HG03159 (cell line): ENCODE results near the gene CEP70.

Source experiments
- ATAC-seq: cut with Tn5 transposase; IDR thresholded peaks from one replicate; pipeline ENCODE4 v1.9.1; 2021; ENCODE audit warnings: mild to moderate bottlenecking, moderate library complexity; ENCODE audit not compliant: unreplicated experiment

CEP70 gene

DNA sequence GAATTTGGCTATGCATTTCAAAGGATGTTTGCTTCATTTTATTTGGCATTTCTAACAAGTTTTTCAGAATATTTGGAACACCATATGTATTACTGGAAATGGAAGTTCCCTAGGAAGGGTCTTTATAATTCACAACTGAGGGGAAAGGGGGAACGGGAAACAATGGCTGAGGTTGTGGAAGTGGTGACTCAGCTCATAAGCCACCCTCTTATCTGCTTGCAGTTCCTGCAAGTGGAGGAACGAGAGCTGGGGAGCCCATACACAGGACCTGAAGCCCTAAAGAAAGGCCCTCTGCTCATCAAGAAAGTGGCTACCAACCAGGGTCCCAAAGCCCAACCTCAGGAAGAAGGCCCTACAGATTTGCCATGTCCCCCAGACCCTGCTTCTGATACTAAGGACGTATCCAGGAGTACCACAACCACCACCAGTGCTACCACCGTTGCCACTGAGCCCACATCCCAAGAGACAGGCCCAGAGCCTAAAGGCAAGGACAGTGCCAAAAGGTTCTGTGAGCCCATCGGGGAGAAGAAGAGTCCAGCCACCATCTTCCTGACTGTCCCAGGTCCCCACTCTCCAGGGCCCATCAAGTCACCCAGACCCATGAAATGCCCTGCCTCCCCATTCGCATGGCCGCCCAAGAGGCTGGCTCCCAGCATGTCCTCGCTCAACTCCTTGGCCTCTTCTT is 121.8 kb downstream of the CEP70 start:
- ATAC-seq, result no peak

DNA sequence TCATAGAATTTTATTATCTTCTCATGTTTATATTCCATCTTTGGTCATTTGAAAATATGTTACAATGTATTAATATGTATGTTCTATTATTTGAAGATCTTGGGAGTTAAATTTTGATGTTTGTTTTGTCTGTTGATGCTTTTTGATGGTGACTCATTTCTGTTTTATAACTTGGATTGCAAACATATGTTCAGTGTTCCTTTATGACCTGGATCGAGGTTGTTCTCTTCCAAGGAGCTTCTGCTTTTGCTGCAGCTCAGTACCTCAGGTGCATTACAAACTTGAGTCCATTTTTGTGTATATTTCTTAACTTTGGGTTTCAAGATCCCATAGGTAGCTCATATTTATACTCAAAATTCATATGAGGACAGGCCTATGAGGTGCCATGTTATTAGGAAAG is 122.6 kb downstream of the CEP70 start:
- no peak for ATAC-seq

DNA sequence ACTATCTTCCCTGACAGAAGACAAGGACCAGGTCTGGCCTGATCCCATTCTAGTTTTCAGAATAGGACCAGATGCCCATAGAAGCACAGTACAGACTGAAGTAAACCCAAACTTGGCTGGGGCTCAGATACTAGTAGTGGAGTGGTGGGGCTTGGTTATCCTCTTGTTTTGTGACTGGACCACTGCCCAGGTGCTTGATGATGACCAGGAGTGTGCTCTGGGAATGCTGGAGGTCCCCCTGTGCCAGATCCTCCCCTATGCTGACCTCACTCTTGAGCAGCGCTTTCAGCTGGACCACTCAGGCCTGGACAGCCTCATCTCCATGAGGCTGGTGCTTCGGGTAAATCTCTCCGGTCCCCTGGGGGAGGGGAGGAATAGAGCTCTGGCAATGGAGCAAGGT is 123.4 kb downstream of the CEP70 start:
- no peak for ATAC-seq

- no peak for ATAC-seq
Measured at GRCh38 chr3:138469874-138470273, 124.2 kb downstream of the CEP70 start.

- no peak for ATAC-seq
Measured at GRCh38 chr3:138468886-138469285, 125.2 kb downstream of the CEP70 start.

- ATAC-seq, result no peak
Measured at GRCh38 chr3:138468451-138468850, 125.6 kb downstream of the CEP70 start.

GRCh38 chr3:138467931-138468330 is 126.1 kb downstream of the CEP70 start:
- no peak for ATAC-seq

DNA sequence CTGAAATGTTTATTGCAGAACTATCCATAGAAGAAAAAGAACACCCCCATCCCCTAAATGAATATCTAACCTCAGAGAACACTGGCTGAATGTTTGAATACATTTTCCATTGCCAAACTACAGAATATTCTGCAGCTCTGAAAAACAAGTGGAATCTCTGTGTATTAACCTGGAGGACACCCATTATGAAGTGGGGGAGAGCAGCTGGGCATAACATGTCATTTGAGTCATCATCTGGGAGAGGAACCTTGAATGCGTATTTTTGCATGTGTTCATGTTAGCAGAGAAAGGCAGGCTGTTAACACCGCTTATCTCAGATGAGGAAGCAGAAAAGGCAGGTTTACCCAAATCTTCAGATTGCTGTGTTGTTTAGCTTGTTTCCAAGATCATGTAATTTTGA is 128.1 kb downstream of the CEP70 start:
- no peak for ATAC-seq

GRCh38 chr3:138465451-138465850 is 128.6 kb downstream of the CEP70 start:
- ATAC-seq, result no peak

DNA sequence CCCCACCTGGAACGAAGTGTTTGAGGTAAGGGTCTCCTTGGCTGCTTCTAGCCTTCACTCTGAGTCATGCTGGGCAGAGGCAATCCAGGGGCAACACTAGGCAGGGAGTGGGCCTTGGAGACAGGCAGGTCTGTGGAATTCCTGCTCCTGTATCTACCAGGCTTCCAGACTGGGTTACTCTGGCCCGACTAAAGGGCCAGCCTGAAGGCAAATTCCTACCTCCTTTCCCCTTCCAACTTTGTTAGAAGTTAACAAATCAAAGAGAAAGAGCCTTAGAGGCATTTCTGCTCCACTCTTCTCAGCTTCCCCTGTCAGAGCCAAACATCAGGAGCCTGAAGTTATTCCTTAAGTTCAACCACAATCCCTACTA is 129.6 kb downstream of the CEP70 start:
- no peak for ATAC-seq

DNA sequence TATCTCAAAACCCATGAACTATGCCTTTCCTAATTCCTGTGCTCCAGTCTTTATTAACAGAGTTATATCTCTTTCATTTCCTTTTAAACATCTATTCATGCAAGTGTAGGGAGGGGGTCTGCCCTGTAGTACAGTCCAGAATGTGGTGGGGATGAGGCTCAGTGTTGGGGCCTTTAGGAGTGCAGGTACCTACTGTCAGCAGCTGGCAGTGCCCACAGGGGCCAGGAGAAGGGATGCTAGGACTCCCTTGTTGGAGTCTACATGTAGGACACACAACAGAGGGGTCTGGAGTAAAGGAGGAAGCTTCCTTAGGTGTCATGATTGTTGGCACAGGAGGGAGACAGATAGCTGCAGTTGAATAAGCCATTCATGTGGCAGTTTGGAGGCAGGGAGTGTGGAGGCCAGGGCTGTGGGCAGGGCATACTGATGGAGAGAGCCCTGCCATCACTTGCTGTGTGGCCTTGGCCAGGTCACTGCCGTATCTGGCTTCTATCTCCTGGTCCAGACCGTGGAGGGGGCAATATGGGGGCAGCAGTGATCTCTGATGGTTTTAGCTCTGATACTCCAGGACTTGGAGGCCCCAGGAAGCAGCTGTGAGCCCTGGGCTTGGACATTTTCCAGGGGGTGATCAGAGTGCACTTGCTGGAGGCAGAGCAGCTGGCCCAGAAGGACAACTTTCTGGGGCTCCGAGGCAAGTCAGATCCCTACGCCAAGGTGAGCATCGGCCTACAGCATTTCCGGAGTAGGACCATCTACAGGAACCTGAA is 130.2 kb downstream of the CEP70 start:
- ATAC-seq, result no peak

DNA sequence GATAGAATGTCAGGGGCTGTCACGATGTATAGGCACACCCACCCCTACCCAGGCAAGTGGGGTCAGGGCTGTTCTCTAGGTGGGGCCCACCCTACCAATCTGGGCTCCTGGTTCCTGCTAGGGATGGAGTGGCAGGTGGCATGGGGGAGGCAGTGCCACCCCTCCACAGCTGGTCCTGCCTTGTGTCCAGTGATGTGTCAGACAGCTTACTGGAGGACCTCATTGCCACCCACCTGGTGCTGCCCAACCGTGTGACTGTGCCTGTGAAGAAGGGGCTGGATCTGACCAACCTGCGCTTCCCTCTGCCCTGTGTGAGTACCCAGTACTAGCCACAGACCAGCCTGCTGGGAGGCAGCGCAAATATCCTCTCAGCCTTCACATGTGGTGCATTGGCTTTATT is 132.2 kb downstream of the CEP70 start:
- ATAC-seq, result no peak

DNA sequence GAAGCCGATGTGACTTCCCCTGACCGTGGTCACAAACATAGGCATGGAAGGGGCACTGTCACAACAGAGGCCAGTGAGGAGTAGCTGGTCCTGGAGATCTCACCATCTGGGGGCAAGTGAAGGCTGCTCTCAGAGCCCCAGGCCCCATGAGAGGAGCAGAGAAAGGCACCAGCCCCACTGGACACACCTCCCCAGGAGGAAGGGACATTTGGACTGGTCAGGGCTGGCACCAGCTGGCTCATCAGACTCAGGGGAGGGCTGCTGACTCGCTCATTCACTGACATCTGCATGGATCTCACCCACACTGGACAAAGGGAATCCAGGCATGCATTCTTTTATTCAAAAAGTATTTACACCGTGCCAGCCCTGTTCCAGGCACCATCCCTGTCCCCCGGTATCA is 132.8 kb downstream of the CEP70 start:
- no peak for ATAC-seq

DNA sequence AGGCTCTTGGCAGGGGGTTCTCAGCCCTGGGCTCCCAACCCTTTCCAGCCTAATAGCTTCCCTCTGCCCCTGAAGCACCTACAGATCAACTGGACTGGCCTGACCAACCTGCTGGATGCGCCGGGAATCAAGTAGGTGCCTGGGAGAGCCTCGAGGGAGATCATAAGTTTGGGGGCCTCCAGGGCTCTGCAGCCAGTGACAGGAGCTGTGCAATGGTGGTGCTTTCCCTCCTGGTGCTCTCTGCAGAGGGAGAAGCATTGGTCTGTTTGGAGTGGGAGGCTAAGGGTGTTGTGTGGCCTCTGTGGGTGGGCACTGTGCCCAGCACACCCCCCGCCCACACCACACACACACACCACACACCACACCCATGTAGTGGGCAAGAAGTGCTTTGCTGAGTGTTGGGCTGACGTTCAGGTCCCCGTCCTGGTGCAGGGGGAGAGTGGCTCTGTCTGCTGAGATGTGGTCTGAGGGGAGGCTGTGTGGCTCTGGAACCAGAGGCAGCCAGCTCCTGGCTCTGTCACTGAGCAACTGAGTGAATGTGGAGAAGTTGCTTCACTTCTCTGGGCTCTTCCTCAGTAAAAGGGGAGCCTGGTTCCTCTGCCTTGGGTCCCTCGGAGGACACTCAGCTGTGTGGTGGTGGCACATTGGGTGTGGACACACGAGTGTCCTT is 133.4 kb downstream of the CEP70 start:
- ATAC-seq, result no peak

GRCh38 chr3:138459619-138460535 is 134.2 kb downstream of the CEP70 start:
- ATAC-seq, result no peak

GRCh38 chr3:138458774-138459499 is 135.1 kb downstream of the CEP70 start:
- ATAC-seq, result no peak

DNA sequence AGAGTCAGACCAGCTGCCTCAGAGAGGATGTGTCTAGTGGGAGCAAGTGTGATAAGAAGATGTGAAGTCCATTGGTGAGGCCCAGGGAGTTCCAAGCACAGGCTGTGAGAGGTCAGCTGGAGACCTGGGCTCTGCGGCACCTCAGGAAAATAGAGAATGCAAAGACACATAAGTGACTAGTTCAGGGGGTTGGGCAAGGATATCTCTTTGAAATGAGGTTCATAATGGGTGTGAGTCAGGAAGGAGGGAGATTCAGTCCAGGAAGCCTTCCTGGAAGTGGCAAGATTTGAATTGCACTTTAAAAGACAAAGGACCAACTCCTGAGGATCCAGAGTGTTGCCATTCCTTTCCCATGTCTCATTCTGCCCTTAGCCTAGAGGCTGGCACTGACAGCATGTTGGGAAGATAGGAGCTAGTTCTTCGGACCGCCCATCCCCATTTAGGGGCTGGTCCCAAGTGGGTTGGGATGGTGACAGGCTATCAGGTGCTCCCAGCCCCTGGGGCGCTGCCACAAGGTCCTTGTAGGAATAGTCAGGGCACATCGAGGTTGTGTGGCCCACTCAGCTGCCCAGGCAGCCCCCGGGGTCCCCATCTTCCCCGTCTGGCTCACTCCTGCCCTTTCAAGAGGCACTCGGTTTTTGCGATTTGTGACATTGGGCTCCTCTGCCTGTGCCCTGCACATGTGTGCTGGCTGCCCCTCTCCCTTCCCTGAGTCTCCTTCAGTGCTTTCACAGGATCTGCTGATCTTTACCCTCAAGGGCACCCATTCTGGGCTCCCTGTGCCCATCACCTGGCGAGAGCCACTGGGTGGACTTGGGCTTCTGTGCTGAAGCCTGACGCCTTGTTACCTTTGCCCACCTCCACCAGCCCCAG is 136.0 kb downstream of the CEP70 start:
- no peak for ATAC-seq

DNA sequence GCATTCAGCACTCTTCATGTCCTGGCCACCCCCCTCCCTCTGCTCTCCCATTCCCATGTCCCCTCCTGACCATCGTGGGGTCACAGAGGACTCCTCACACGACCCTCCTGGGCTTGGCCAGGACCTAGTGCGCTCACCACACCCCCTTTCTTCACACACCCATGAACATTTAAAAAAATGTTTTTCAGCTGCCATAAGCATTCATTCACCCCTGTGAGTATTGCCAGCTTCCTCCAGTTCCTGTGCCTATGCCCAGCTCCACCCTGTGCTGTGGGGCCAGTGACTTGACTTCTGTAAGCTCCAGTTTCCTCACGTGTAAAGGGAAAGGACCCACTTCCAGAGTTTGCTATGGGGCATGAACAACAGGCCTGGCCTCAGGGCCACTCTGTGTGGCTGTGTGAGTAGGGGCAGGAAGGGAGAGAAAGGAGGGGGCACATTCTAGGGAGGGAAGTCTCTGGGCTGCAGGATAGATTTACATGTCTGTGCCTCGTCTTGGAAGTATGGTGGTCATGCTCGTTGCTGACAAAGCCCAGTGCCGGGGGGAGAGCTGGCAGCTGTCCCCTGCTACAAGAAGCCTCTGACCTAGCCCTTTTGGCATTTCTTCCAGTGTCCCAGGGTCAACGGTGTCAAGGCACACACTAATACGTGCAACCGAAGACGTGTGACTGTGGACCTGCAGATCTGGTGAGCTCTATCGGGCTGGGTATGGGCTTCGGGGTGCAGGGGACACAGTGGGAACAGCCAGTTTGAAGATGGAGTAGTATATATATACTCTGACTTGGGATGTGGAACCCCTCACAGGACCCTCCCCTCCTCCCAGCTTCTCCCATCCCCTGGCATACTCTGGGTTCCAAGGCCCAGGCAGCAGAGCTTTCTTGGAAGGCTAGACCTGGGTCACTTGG is 136.8 kb downstream of the CEP70 start:
- ATAC-seq, result no peak
